Ammon's horn (tissue), 1 donor: ENCODE measurements around the gene SPANXD.
"Not testable (repeated sequence)": the region's sequence is repeated elsewhere in the genome, so short reads cannot be mapped to it uniquely, and the experiment has no call there.

ENCODE experiments used
- DNase-seq: peaks from one replicate; pipeline ENCODE4 v3.0.0-alpha.2; 2016; ENCODE audit warnings: low spot score

SPANXD gene, protein sequence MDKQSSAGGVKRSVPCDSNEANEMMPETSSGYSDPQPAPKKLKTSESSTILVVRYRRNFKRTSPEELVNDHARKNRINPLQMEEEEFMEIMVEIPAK

DNA sequence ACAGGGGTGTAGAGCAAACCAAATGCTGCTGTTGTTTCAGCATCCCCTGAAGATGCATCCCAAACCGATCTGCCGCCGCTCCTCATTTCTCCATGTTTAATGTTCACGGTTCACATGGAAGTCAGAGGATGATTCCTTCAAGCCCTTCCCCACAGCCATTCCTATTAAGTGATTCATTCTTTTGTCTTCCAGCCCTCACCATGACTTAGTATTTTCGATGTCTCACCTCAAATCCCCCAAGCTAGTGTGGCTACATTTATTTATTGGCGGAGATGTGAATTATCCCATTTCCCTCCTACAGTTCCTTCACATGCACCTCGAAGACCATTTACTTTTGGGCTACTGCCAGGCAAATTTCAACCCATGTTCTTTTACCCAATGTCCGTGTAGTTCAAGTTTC lies at the start of gene SPANXD:
Gene SPANXD, minus strand, starts transcription at position 101 of the 400 bp plus-strand sequence. CDS start 334 bp downstream, outside the sequence.
- DNase-seq = not testable (repeated sequence)

DNA sequence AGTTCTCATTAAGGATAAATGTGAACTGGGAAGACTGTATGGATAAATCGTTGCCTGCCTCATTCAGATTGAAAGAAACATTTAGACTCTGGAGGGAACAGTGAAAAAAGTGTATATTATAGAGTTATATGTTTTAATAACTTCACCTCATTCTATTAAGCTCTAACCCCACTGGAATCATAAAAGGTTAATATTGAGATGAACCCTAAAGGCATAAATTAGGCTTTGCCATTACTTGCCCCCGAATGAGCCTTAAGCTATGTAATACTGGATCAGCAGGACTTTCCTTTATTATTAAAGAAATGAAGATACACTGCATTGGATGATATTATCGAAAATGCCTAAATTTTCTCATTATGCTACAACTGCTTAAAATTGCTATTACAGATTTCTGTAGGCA lies 44.1 kb upstream of the SPANXD start:
- no peak for DNase-seq

DNA sequence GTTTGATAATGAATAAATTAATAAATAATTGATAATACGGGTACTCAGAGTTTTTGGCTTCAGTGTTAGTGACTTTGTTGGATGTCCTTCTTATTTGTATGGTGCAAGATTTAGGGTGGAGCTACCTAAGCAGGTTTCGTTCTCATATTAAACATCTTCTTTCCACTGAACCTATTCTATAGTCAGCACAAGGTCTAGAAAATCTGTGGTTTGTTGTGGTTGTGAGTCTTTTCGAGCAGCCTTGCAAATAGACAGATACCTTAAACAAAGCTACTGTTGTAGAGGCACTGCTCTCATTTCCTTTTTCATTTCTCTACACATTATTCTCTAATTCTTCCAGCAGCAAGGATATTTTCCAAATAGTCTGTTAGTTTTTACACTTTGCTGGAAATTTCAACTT lies 38.1 kb upstream of the SPANXD start:
- no peak for DNase-seq

DNA sequence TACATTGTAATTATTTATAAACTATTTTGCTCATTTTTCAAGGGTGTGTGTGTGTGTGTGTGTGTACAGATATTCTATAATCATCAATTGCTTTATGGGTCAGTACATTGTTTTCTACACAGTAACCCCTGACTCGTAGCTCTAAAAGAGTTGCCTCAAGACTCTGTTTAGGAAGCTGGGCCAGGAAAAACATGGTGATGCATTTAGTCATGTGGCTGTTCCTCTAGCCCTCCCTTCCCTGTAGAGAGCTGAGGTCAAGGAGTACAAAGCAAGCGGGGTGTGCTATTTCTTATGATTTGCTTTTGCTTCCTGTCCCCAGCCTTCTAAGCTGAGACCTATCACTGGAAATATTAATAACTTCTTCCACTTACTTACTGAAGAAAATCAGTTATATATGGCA lies 34.8 kb upstream of the SPANXD start:
- no peak for DNase-seq

DNA sequence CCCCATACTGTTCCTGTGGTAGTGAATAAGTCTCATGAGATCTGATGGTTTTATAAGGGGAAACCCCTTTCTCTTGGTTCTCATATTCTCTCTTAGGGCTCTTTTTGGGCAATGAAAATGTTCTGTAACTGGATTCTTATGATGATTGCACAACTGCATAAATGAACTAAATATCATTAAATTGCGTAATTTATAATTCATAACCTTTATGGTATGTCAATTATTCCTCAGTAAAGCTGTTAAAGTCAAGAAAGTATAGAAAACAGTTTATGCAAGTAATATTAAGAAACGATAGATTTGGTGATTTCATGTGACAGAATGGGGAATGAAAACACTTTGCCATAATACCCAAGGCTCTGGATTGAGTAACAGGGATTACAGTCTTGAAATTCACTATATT lies 33.5 kb upstream of the SPANXD start:
- no peak for DNase-seq

DNA sequence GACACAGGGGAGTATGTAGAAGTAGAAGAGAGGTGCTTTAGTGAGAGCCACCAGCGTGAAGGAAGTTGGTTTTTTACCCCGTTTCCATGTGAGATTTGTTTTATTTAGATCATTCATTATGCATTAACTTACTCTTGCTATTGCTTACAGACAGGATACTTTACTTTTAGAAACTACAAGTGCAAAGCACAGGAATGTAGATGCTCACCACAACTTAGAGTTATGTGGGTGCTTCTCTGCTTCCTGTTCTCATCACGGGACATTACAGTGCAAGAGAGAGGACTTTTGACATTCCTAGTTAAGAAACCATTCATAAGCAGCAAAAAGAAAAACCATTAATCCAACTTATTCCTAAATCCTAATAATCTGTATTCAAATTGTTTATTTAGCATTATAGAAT lies 25.6 kb upstream of the SPANXD start:
- no peak for DNase-seq

DNA sequence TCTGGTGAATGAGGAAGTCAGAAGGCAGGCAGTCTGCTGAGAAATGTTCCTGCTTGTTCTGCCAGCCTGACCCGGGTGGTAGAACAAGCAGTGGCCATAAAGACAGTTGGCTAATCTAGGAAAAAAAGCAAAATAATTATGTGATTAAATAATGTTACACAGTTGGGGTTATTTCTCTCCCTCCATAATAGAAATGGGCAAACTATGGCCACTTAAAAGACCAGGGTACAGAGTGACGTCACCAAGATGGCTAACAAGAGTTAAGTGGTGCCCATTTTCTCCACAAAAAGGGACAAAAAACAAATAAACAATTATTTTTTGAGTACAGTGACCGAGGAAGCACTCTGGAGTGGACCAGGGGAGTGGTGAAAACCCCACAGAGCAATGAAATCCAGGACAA lies 16.1 kb upstream of the SPANXD start:
- no peak for DNase-seq

DNA sequence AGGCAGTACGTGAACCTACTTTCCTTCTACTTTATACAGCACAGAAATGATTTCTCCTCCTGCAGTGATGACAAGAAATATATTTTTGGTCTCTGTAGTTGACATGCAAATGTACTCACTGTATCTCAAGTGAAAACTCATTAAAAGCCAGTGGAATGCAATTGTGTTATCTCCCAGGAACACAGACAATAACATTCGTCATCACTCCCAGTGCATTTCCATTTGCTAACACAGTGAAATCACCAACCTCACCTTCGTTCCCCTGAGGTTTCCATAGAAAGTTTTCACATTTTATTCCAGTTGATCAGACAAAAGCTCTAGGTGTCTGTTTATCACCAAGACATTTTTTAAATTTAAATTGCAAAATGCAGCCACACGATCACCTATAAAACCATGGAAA lies 2.5 kb upstream of the SPANXD start:
- DNase-seq = no peak

DNA sequence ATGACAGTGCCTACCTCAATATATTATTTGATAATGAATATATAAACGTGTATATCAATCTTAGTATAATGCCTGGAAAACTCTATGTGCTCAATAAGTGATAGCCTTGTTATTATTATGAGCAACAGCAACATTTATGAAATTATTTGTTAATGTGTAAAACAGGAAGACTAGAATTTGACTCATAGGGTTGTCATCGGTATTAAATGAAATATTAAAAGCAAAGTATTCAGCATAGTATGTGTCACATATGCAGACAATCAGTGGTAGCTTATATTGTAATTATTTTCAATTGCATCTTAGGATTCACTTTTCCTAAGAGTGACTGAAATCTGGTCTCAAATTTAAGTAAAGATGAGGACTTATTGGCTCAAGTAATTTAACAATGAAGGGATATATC lies 24.6 kb downstream of the SPANXD start:
- DNase-seq = no peak

DNA sequence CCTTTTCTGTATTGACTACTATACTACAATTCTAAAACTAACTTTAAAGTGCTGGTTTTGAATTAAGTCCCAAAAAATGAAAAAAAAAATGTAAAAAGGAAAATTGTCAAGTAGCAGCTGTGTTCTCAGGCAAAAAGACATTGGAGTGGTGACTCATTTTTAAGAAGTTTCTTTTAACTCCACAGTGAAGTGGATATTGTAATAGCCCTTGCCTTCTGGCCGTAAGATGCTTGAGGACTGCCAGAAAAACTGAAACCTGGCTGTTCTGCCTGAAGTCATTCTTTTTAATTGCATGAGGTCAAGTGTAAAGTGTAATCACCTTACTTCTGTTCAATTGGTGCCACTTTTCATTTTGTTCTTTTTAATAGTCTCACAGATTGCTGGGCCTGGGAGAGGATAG lies 28.9 kb downstream of the SPANXD start:
- DNase-seq = no peak

DNA sequence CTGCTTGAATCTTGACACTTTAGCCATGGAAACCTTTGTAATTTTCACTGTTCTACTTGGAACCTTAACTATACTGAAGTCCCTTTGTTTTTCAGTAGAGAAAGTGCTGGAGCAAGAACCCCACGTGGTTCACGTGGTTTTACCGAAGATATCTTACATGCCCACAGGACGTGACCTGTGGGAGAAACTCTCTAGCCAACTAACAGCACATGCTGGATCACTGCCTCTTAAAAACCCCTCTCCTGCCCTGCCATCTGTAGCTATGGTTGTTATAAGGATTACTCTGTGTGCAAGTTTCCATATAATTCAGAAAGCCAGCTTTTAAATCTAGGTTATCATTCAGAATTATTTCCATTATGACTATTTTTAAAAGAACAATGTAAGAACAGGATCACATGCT lies 30.2 kb downstream of the SPANXD start:
- DNase-seq = no peak

DNA sequence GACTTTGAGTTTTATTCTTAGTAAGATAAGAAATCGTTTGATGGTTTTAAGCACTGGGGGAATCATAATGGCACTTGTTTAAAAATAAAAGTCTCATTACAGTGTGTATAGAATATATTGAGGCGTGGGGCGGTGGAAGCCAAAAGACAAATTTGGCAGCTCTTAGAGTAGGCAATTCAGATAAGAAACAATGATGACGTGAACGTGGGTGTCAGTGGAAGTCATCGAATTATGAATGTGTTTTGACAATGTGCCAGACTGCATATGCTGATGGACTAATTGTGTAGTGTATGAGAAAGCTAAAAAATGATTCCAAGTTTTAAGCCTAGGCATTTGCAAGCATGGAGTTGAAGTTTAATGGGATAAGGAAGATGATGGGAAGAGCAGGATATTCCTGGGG lies 35.8 kb downstream of the SPANXD start:
- no peak for DNase-seq

DNA sequence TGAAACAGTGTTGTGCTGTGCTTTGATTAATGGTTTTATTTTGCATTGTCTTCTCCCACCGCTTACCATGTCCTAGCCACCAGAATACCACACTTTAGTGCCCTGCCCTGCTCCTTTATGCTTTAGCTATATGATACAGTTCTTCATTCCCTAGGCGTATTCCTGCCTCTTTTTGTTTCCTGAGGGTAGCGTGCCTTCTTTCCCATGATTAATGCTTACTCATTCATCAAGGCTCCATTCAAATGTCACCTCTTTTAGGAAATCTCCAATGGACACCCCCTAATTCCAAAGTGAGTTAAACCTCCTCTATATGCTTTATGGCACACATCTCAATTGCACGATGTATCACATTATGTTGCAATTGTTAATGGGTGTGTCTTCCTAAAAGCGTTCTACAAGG lies 46.3 kb downstream of the SPANXD start:
- no peak for DNase-seq
